Tibial nerve (tissue), 4 donors: ENCODE results near the gene MPZL3.

ENCODE experiments used
- EP300 ChIP-seq, 2 donors: sonication (generic); formaldehyde crosslinking; IDR thresholded peaks; one replicate each; pipeline ENCODE4 v1.6.1; 2017; ENCODE audit warnings: antibody characterized with exemption in 2 of 2, mild to moderate bottlenecking in 1 of 2
- POLR2A ChIP-seq, 2 donors: fragments of 450-650 bp; IDR thresholded peaks; one replicate each; pipeline ENCODE4 v1.6.1; 2017; ENCODE audit warnings: antibody characterized with exemption in 2 of 2, mild to moderate bottlenecking in 2 of 2, moderate library complexity in 2 of 2
- TF ChIP-seq, protein P1 (sequence below), 5 experiments: fragments of 200-600 bp in 3 of 5; fragments of 450-650 bp in 2 of 5; sonication (generic) in 3 of 5; IDR thresholded peaks; one replicate each; pipeline ENCODE4 v1.5.1; 2016 to 2019; ENCODE audit warnings: antibody characterized with exemption in 5 of 5, mild to moderate bottlenecking in 3 of 5, moderate library complexity in 2 of 5

DNA sequence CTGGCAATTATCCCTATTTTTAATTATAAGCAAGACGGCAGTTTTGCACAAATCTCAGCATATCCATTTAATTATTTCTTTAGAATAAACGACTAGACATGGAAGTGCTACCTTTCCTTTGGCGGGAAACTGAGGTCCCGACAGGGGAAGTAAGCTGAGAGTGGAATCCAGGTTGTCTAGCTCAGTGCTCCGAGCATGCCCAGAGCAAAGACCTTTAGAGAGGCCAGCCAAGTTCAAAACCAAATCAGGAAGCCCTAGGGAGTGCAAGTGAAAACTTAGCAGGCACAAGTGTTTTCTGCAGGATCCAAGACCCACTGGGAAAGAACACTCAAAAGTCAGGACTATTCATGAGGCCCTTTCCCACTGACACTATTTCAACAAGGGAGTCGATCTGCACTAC lies 53.0 kb downstream of the MPZL3 start:
- TF ChIP-seq, protein P1, sequence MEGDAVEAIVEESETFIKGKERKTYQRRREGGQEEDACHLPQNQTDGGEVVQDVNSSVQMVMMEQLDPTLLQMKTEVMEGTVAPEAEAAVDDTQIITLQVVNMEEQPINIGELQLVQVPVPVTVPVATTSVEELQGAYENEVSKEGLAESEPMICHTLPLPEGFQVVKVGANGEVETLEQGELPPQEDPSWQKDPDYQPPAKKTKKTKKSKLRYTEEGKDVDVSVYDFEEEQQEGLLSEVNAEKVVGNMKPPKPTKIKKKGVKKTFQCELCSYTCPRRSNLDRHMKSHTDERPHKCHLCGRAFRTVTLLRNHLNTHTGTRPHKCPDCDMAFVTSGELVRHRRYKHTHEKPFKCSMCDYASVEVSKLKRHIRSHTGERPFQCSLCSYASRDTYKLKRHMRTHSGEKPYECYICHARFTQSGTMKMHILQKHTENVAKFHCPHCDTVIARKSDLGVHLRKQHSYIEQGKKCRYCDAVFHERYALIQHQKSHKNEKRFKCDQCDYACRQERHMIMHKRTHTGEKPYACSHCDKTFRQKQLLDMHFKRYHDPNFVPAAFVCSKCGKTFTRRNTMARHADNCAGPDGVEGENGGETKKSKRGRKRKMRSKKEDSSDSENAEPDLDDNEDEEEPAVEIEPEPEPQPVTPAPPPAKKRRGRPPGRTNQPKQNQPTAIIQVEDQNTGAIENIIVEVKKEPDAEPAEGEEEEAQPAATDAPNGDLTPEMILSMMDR (IDR thresholded peaks at IDR 0.05): no peak
- TF ChIP-seq EP300 (IDR thresholded peaks at IDR 0.05) (no peak), POLR2A (IDR thresholded peaks at IDR 0.05) (no peak)
